OCI-LY7 (cell line): ENCODE results near the gene SLC7A7.

Experiments
- EZH2phosphoT487 ChIP-seq: fragments of 200-600 bp; sonication (generic); IDR thresholded peaks from 2 replicates; pipeline ENCODE4 v1.6.1; 2018; ENCODE audit warnings: low read depth, borderline replicate concordance, mild to moderate bottlenecking, mixed run types, antibody characterized with exemption, low read length, moderate library complexity, mixed read lengths
- TF ChIP-seq, protein P1 (sequence below): fragments of 200-600 bp; sonication (generic); conservative IDR thresholded peaks from 2 replicates; pipeline ENCODE4 v1.5.1; 2014; ENCODE audit warnings: mild to moderate bottlenecking, antibody characterized with exemption, low read length, moderate library complexity, mixed read lengths

DNA sequence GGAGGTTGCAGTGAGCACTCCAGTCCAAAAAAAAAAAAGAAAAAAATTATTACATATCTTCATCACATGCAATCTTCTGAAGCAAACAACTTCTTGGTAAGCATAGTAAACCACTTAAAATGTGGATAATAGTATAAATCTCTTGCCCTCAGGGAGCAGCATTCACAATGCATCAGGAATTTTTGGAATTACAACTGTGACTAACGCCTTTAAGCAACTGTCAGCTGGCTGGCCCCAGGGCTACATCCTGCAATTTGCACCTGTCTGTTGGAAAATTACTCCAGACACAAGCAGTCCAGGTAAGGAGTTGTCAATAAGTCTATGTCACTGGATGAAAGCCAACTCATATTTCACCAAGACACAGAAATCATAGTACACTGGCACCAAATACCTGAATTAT, 5.5 kb upstream of the SLC7A7 start:
- TF ChIP-seq, protein P1, sequence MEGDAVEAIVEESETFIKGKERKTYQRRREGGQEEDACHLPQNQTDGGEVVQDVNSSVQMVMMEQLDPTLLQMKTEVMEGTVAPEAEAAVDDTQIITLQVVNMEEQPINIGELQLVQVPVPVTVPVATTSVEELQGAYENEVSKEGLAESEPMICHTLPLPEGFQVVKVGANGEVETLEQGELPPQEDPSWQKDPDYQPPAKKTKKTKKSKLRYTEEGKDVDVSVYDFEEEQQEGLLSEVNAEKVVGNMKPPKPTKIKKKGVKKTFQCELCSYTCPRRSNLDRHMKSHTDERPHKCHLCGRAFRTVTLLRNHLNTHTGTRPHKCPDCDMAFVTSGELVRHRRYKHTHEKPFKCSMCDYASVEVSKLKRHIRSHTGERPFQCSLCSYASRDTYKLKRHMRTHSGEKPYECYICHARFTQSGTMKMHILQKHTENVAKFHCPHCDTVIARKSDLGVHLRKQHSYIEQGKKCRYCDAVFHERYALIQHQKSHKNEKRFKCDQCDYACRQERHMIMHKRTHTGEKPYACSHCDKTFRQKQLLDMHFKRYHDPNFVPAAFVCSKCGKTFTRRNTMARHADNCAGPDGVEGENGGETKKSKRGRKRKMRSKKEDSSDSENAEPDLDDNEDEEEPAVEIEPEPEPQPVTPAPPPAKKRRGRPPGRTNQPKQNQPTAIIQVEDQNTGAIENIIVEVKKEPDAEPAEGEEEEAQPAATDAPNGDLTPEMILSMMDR, result no peak
- TF ChIP-seq EZH2phosphoT487, result no peak
